ENCODE data around the gene ESR2. TPM values are rescaled to one million over a fixed set of nuclear protein-coding genes. Genes with fewer than 3 reads are reported as not detected.

Gene ESR2
- total and polyA plus RNA-seq, 2 of the 8 experiments (the other 6 are each of a cell fraction or from before 2014, with no cell fraction given) = 0.19 to 0.23 TPM

GRCh38 chr14:64281805-64282204 lies 12.4 kb downstream of the ESR2 start:
- Histone ChIP-seq H3K56ac (replicated peaks; ENCODE audit: insufficient read length, low read depth, low read length) (no peak overlapping the region), H3K27ac (ENCODE audit: low read depth, low read length) (no peak overlapping the region), H2BK15ac (ENCODE audit: low read length) (no peak overlapping the region), H3K4me1 (replicated peaks in 1 of 4; ENCODE audit: control insufficient read depth in 3 of 4, insufficient read depth in 4 of 4, low read length in 3 of 4) (peaks cover 0 to 8% (median under 1%) of the 10 kb centered on the region in 4 experiments; a peak in 1 of 7 replicates), H3K79me2 (ENCODE audit: control insufficient read depth in 1 of 2, insufficient read depth in 2 of 2, low read length in 2 of 2) (no peaks in the 10 kb centered on the region), H3K14ac (ENCODE audit: insufficient read length) (no peak overlapping the region), H3K4ac (replicated peaks; ENCODE audit: insufficient read length, low read depth, low read length) (no peak overlapping the region), H3K23ac (ENCODE audit: insufficient read length) (no peak overlapping the region), H3K18ac (ENCODE audit: extremely low read depth, low read length) (no peak overlapping the region), H2BK12ac (ENCODE audit: low read depth, low read length) (no peak overlapping the region), H3K4me2 (ENCODE audit: insufficient read depth in 1 of 2, low read depth in 2 of 2, low read length in 2 of 2) (no peak overlapping the region), H4K91ac (replicated peaks; ENCODE audit: insufficient read length, low read length) (no peak overlapping the region), H4K8ac (ENCODE audit: extremely low read depth, insufficient read depth, low read length) (no peak overlapping the region), H3K27me3 (replicated peaks in 1 of 4; ENCODE audit: control insufficient read depth in 3 of 4, extremely low read depth in 1 of 4, insufficient read depth in 3 of 4, low read length in 3 of 4) (no peaks in the 10 kb centered on the region), H3K9me3 (ENCODE audit: insufficient read depth in 2 of 2, low read depth in 1 of 2, low read length in 1 of 2) (no peaks in the 10 kb centered on the region), H3K9ac (replicated peaks in 1 of 4; ENCODE audit: extremely low read depth in 1 of 4, low read depth in 3 of 4, low read length in 3 of 4) (no peak overlapping the region), H3K4me3 (ENCODE audit: extremely low read depth in 1 of 4, insufficient read depth in 2 of 4, low read depth in 3 of 4, low read length in 4 of 4) (no peak overlapping the region), H3K23me2 (ENCODE audit: low read depth, low read length) (no peaks in the 10 kb centered on the region; the same call in 1 of the 2 replicates), H2BK20ac (ENCODE audit: low read length) (no peak overlapping the region), H3K79me1 (ENCODE audit: low read depth, low read length) (no peaks in the 10 kb centered on the region), H2AFZ (ENCODE audit: low read length) (no peak overlapping the region), H2BK120ac (replicated peaks; ENCODE audit: low read depth, low read length) (no peak overlapping the region), H3K36me3 (ENCODE audit: control insufficient read depth in 2 of 4, insufficient read depth in 4 of 4, low read length in 3 of 4) (no peaks in the 10 kb centered on the region), H4K20me1 (replicated peaks in 1 of 2; ENCODE audit: control insufficient read depth in 1 of 2, insufficient read depth in 2 of 2, low read length in 2 of 2) (no peaks in the 10 kb centered on the region), H2BK5ac (ENCODE audit: low read depth, low read length) (no peak overlapping the region), H4K5ac (ENCODE audit: insufficient read length, low read depth, low read length) (no peak overlapping the region), H2AK5ac (ENCODE audit: low read depth, low read length) (no peak overlapping the region)
- WGBS, 2 experiments (ENCODE audit: extremely low coverage in 1 of 2, insufficient coverage in 1 of 2, insufficient read length in 1 of 2, insufficient replicate concordance in 2 of 2, low coverage in 1 of 2, low lambda C conversion rate in 2 of 2, missing lambda C conversion rate in 1 of 2) = 79% methylated on average over 2 of the region's 2 CpGs; no CpG with 5 or more reads in 1 of the 2 experiments
- ChIA-PET POLR2A (ENCODE audit: partially characterized antibody) (no interaction called here), CTCF (ENCODE audit: partially characterized antibody) (interaction anchor here (5.5 kb wide), 1 partner anchor 13 kb away, joined by 31 read pairs; the partner anchor contains the start of gene ESR2)
- FAIRE-seq = no peak
- no peak for TF ChIP-seq YY1 (IDR thresholded peaks at IDR 0.05; ENCODE audit: low read depth, low read length)
- no peak for TF ChIP-seq CREB1 (IDR thresholded peaks at IDR 0.05)
- TF ChIP-seq KDM1A (IDR thresholded peaks at IDR 0.05; ENCODE audit: borderline replicate concordance, low read length) = no peak
- no peak for TF ChIP-seq SP1 (IDR thresholded peaks at IDR 0.05; ENCODE audit: low read depth, low read length)
- no peak for DNase-seq (ENCODE audit: low read depth in 1 of 2, low spot score in 2 of 2)
